Activated gamma-delta T cell treated with anti-CD3 and anti-CD28 coated beads, Interleukin-2, amount 50 U/mL, for 16 hours (primary cell): ENCODE measurements around the gene UQCRHL.
A peak's percentile ranks its signal among the peaks of the same experiment; 100 is the strongest.
"Not testable (repeated sequence)": the region's sequence is repeated elsewhere in the genome, so short reads cannot be mapped to it uniquely, and the experiment has no call there.

ENCODE experiments used
- DNase-seq: peaks from one replicate; pipeline ENCODE4 v3.0.0-alpha.2; 2020; ENCODE audit warnings: low read depth

Gene UQCRHL

GRCh38 chr1:15835205-15835740 lies 27.8 kb upstream of the UQCRHL start:
- DNase-seq: peak; percentile 28

- DNase-seq: peak; percentile 81
Measured at GRCh38 chr1:15834406-15835204, 27.2 kb upstream of the UQCRHL start.

GRCh38 chr1:15833842-15834405 lies 26.5 kb upstream of the UQCRHL start:
- no peak for DNase-seq

- no peak for DNase-seq
Measured at GRCh38 chr1:15833069-15833679, 25.7 kb upstream of the UQCRHL start.

- no peak for DNase-seq
Measured at GRCh38 chr1:15830258-15830657, 22.8 kb upstream of the UQCRHL start.

GRCh38 chr1:15828931-15829330 lies 21.5 kb upstream of the UQCRHL start:
- not testable (repeated sequence) for DNase-seq

GRCh38 chr1:15827567-15827966 lies 20.1 kb upstream of the UQCRHL start:
- DNase-seq: not testable (repeated sequence)

GRCh38 chr1:15826810-15827507 lies 19.5 kb upstream of the UQCRHL start:
- DNase-seq: no peak

- no peak for DNase-seq
Measured at GRCh38 chr1:15825800-15826199, 18.4 kb upstream of the UQCRHL start.

GRCh38 chr1:15820478-15820877 lies 13.0 kb upstream of the UQCRHL start:
- no peak for DNase-seq

GRCh38 chr1:15816674-15817073 lies 9.2 kb upstream of the UQCRHL start:
- DNase-seq: no peak

GRCh38 chr1:15810073-15810472 lies 2.6 kb upstream of the UQCRHL start:
- DNase-seq: no peak

GRCh38 chr1:15808955-15809354 lies 1.5 kb upstream of the UQCRHL start:
- no peak for DNase-seq

- DNase-seq: no peak
Measured at GRCh38 chr1:15807121-15807520, 328 bp downstream of the UQCRHL start.

GRCh38 chr1:15804060-15804459 lies 3.4 kb downstream of the UQCRHL start:
- DNase-seq: no peak

- no peak for DNase-seq
Measured at GRCh38 chr1:15803380-15803779, 4.1 kb downstream of the UQCRHL start.

GRCh38 chr1:15802234-15802965 lies 5.0 kb downstream of the UQCRHL start:
- DNase-seq: no peak

- no peak for DNase-seq
Measured at GRCh38 chr1:15799928-15800835, 7.3 kb downstream of the UQCRHL start.

GRCh38 chr1:15799004-15799867 lies 8.2 kb downstream of the UQCRHL start:
- DNase-seq: no peak
